Hematopoietic multipotent progenitor cell treated with erythropoietin and hydrocortisone succinate and interleukin-3 and kit ligand, for 15 days (in vitro differentiated cells): ENCODE results near the gene NDC1.
"Not testable (repeated sequence)": the region's sequence is repeated elsewhere in the genome, so short reads cannot be mapped to it uniquely, and the experiment has no call there.

ENCODE experiments used
- DNase-seq: peaks from one replicate; pipeline ENCODE4 v3.0.0-alpha.2; 2015; ENCODE audit warnings: low spot score

The NDC1 gene

GRCh38 chr1:53837924-53838653 lies at the start of gene NDC1:
Gene NDC1, minus strand, starts transcription at chr1:53838296. Its CDS starts 35 bp downstream, at chr1:53838261.
- peak; percentile 95 for DNase-seq

GRCh38 chr1:53883600-53883999 lies 45.5 kb upstream of the NDC1 start:
- not testable (repeated sequence) for DNase-seq

GRCh38 chr1:53881853-53882252 lies 43.8 kb upstream of the NDC1 start:
- DNase-seq, result not testable (repeated sequence)

GRCh38 chr1:53878492-53879105 lies 40.5 kb upstream of the NDC1 start:
- peak; percentile 66 for DNase-seq

- not testable (repeated sequence) for DNase-seq
Measured at GRCh38 chr1:53875150-53875549, 37.1 kb upstream of the NDC1 start.

GRCh38 chr1:53871773-53872484 lies 33.8 kb upstream of the NDC1 start:
- DNase-seq, result no peak

GRCh38 chr1:53871221-53871620 lies 33.1 kb upstream of the NDC1 start:
- no peak for DNase-seq

- no peak for DNase-seq
Measured at GRCh38 chr1:53869454-53870117, 31.5 kb upstream of the NDC1 start.

GRCh38 chr1:53868565-53868964 lies 30.5 kb upstream of the NDC1 start:
- no peak for DNase-seq

- no peak for DNase-seq
Measured at GRCh38 chr1:53862507-53862906, 24.4 kb upstream of the NDC1 start.

- DNase-seq, result peak; percentile 68
Measured at GRCh38 chr1:53860967-53861411, 22.9 kb upstream of the NDC1 start.

GRCh38 chr1:53851571-53852285 lies 13.6 kb upstream of the NDC1 start:
- DNase-seq, result no peak

- no peak for DNase-seq
Measured at GRCh38 chr1:53850082-53850673, 12.1 kb upstream of the NDC1 start.

GRCh38 chr1:53847980-53848379 lies 9.9 kb upstream of the NDC1 start:
- no peak for DNase-seq

GRCh38 chr1:53842347-53842746 lies 4.3 kb upstream of the NDC1 start:
- no peak for DNase-seq

- DNase-seq, result no peak
Measured at GRCh38 chr1:53838654-53838974, 518 bp upstream of the NDC1 start.

- DNase-seq, result no peak
Measured at GRCh38 chr1:53837646-53837923, 511 bp downstream of the NDC1 start.

- no peak for DNase-seq
Measured at GRCh38 chr1:53835491-53835890, 2.6 kb downstream of the NDC1 start.

GRCh38 chr1:53834776-53835175 lies 3.3 kb downstream of the NDC1 start:
- DNase-seq, result no peak

- no peak for DNase-seq
Measured at GRCh38 chr1:53833393-53833792, 4.7 kb downstream of the NDC1 start.

- DNase-seq, result no peak
Measured at GRCh38 chr1:53826367-53826766, 11.7 kb downstream of the NDC1 start.

- DNase-seq, result no peak
Measured at GRCh38 chr1:53825306-53825705, 12.8 kb downstream of the NDC1 start.
